Epithelial cell of esophagus (primary cell): ENCODE results near the gene TOMM40L.

Source experiments
- DNase-seq: peaks from one replicate; pipeline ENCODE4 v3.0.0; 2010; ENCODE audit warnings: low read depth
- H3K4me3 ChIP-seq: 2 replicates; pipeline ENCODE4 v1.5.1; 2011; ENCODE audit warnings: mild to moderate bottlenecking, low read length, control low read depth
- CTCF ChIP-seq: IDR thresholded peaks from 2 replicates; pipeline ENCODE4 v1.5.1; 2011; ENCODE audit warnings: low read depth, mild to moderate bottlenecking, low read length, control low read depth, inconsistent platforms; ENCODE audit not compliant: insufficient read depth; ENCODE audit errors: missing control alignments

TOMM40L gene

GRCh38 chr1:161266836-161267235 is 41.0 kb downstream of the TOMM40L start:
- TF ChIP-seq CTCF: no peak
- no peak overlapping the region for H3K4me3 ChIP-seq
- DNase-seq: no peak

- DNase-seq: no peak
- no peak for TF ChIP-seq CTCF
- no peak overlapping the region for H3K4me3 ChIP-seq
Observed at GRCh38 chr1:161267321-161267720, 41.5 kb downstream of the TOMM40L start.

- no peak for DNase-seq
- H3K4me3 ChIP-seq: no peak overlapping the region
- TF ChIP-seq CTCF: no peak
Observed at GRCh38 chr1:161273402-161273801, 47.5 kb downstream of the TOMM40L start.

GRCh38 chr1:161274874-161275273 is 49.0 kb downstream of the TOMM40L start:
- TF ChIP-seq CTCF: no peak
- H3K4me3 ChIP-seq: no peak overlapping the region
- DNase-seq: no peak
